GM23338 (cell line): Measurements from ENCODE around the gene TIMM21.

Source experiments
- CTCF ChIP-seq, 2 experiments: fragments of 200-600 bp in 1 of 2; sonication (generic) in 1 of 2; conservative IDR thresholded peaks; 2 replicates each; pipeline versions ENCODE4 v1.5.1 to v1.6.1; 2016 to 2017; ENCODE audit warnings: antibody characterized with exemption in 2 of 2, low read depth in 2 of 2, mild to moderate bottlenecking in 2 of 2, moderate library complexity in 1 of 2
- EZH2 ChIP-seq: fragments of 200-600 bp; sonication (generic); IDR thresholded peaks from one replicate; pipeline ENCODE4 v1.8.0; 2017; ENCODE audit warnings: antibody characterized with exemption, mild to moderate bottlenecking, low read depth; ENCODE audit not compliant: unreplicated experiment
- REST ChIP-seq: IDR thresholded peaks from one replicate; pipeline ENCODE4 v1.6.1; 2018; ENCODE audit warnings: antibody characterized with exemption; ENCODE audit not compliant: unreplicated experiment

- TF ChIP-seq CTCF (conservative IDR thresholded peaks at IDR 0.05; ENCODE audit: low read depth in 2 of 2) (no peak), EZH2 (no peak), REST (no peak)
These were observed 17.2 kb upstream of the TIMM21 start for GRCh38 chr18:74131124-74131523.
